Left renal cortex interstitium (tissue), 4 donors: ENCODE measurements around the gene RALGPS1. TPM values are rescaled to one million over a fixed set of nuclear protein-coding genes. Genes with fewer than 3 reads are reported as not detected.

ENCODE experiments used
- DNase-seq, 4 donors: peaks; one replicate each; pipeline ENCODE4 v3.0.0-alpha.2; 2013; ENCODE audit warnings: low read depth in 4 of 4, low spot score in 2 of 4, missing footprints in 1 of 4
- polyA plus RNA-seq, 4 donors: library from polyadenylated mRNA; unstranded; fragments of 120-200 nt; gene quantifications; one replicate each; pipeline ENCODE4 v1.2.1, GENCODE V29; 2013; ENCODE audit not compliant: insufficient read length in 4 of 4

The RALGPS1 gene
- polyA plus RNA-seq, 4 donors = 18.8 to 30.8 (median 25.2) TPM

GRCh38 chr9:127039492-127039891 is 124.9 kb downstream of the RALGPS1 start:
- DNase-seq = no peak

- no peak for DNase-seq
These were observed 130.6 kb downstream of the RALGPS1 start for GRCh38 chr9:127045148-127045547.

- DNase-seq = no peak
These were observed 133.4 kb downstream of the RALGPS1 start for GRCh38 chr9:127047971-127048370.

GRCh38 chr9:127049044-127049443 is 134.5 kb downstream of the RALGPS1 start:
- DNase-seq = no peak

- DNase-seq = no peak
These were observed 135.0 kb downstream of the RALGPS1 start for GRCh38 chr9:127049581-127049980.

GRCh38 chr9:127050152-127050551 is 135.6 kb downstream of the RALGPS1 start:
- no peak for DNase-seq

- DNase-seq = no peak
These were observed 136.0 kb downstream of the RALGPS1 start for GRCh38 chr9:127050591-127051001.

GRCh38 chr9:127051881-127052595 is 137.5 kb downstream of the RALGPS1 start:
- DNase-seq = no peak

GRCh38 chr9:127053057-127053821 is 138.7 kb downstream of the RALGPS1 start:
- DNase-seq = peak in 2 of 4 donors; percentile 17 to 24

- DNase-seq = no peak
These were observed 139.4 kb downstream of the RALGPS1 start for GRCh38 chr9:127053960-127054359.

GRCh38 chr9:127055745-127056402 is 141.3 kb downstream of the RALGPS1 start:
- DNase-seq = no peak

- no peak for DNase-seq
These were observed 141.9 kb downstream of the RALGPS1 start for GRCh38 chr9:127056446-127056845.

GRCh38 chr9:127058011-127058644 is 143.5 kb downstream of the RALGPS1 start:
- DNase-seq = no peak

- DNase-seq = no peak
These were observed 144.1 kb downstream of the RALGPS1 start for GRCh38 chr9:127058645-127059021.

GRCh38 chr9:127059030-127059429 is 144.4 kb downstream of the RALGPS1 start:
- DNase-seq = no peak

- no peak for DNase-seq
These were observed 145.3 kb downstream of the RALGPS1 start for GRCh38 chr9:127059765-127060361.

GRCh38 chr9:127061411-127061810 is 146.8 kb downstream of the RALGPS1 start:
- DNase-seq = no peak

GRCh38 chr9:127064335-127064734 is 149.8 kb downstream of the RALGPS1 start:
- no peak for DNase-seq

GRCh38 chr9:127065592-127065991 is 151.0 kb downstream of the RALGPS1 start:
- DNase-seq = no peak

GRCh38 chr9:127066060-127066850 is 151.7 kb downstream of the RALGPS1 start:
- no peak for DNase-seq
